Measurements from ENCODE around the gene SHB.

DNA sequence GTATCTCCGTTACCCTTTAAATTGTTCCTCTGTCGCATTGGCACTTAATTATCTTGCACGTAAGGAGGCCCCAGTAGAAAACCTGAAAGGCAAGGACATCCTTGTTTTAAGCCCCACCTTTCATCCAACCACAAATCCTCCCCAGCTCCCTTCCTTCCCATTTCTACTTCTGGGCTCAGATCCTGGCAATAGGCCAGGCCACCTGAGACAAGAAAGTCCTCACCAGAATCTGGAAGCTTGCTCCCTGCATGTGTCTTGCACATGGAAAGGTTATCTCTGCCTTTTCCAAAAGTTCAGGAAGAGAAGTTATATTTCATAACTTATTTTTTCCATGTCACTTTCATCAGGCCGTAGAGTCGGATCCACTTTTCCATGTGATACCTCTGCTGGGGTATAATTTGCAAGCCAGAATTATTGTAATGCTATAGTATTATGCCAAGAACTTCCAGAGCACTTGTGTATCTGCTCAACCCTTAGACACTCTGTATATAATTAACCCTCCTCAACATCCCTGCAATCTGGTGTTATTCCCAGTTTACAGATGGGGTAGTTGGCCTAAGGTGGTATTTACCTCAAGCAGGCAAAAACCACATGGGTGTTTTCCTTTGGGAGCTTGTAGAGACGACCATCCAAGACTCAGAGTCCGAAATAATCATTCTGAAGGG lies 2.6 kb upstream of the SHB start:
- TF ChIP-seq, protein P1, sequence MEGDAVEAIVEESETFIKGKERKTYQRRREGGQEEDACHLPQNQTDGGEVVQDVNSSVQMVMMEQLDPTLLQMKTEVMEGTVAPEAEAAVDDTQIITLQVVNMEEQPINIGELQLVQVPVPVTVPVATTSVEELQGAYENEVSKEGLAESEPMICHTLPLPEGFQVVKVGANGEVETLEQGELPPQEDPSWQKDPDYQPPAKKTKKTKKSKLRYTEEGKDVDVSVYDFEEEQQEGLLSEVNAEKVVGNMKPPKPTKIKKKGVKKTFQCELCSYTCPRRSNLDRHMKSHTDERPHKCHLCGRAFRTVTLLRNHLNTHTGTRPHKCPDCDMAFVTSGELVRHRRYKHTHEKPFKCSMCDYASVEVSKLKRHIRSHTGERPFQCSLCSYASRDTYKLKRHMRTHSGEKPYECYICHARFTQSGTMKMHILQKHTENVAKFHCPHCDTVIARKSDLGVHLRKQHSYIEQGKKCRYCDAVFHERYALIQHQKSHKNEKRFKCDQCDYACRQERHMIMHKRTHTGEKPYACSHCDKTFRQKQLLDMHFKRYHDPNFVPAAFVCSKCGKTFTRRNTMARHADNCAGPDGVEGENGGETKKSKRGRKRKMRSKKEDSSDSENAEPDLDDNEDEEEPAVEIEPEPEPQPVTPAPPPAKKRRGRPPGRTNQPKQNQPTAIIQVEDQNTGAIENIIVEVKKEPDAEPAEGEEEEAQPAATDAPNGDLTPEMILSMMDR (optimal IDR thresholded peaks at IDR 0.05 in 1 of 3, IDR thresholded peaks at IDR 0.05 in 1 of 3, conservative IDR thresholded peaks at IDR 0.05 in 1 of 3; ENCODE audit: extremely low read depth in 1 of 3, insufficient read depth in 2 of 3, low read length in 3 of 3) = no peak
- TF ChIP-seq EZH2 (IDR thresholded peaks at IDR 0.05; ENCODE audit: low read length) = no peak
